K562 (cell line): ENCODE data around the gene PPARD.

Experiments used
- CTCF ChIP-seq, 3 experiments: IDR thresholded peaks in 2 of 3; conservative IDR thresholded peaks in 1 of 3; 2 replicates each; pipeline ENCODE4 v1.5.1; 2011 to 2012; ENCODE audit warnings: low read length in 3 of 3, mild to moderate bottlenecking in 3 of 3, control low read depth in 2 of 3, improper control_type of control experiment in 1 of 3, inconsistent platforms in 1 of 3, low read depth in 1 of 3, mixed read lengths in 1 of 3, moderate library complexity in 1 of 3; ENCODE audit not compliant: insufficient read depth in 2 of 3
- FOSL1 ChIP-seq: fragments of 200-800 bp; sonication (Bioruptor generic); conservative IDR thresholded peaks from 2 replicates; pipeline ENCODE4 v1.6.1; 2016; ENCODE audit warnings: missing genetic modification characterization, missing compliant biosample characterization
- YY1 ChIP-seq, 3 experiments: IDR thresholded peaks; 2 replicates each; pipeline ENCODE4 v1.6.1; 2011; ENCODE audit warnings: low read length in 2 of 3, mild to moderate bottlenecking in 2 of 3, moderate library complexity in 2 of 3, borderline replicate concordance in 1 of 3, control low read depth in 1 of 3, low read depth in 1 of 3; ENCODE audit not compliant: insufficient read depth in 3 of 3, insufficient replicate concordance in 2 of 3, control insufficient read depth in 1 of 3, insufficient read length in 1 of 3; ENCODE audit errors: extremely low read depth in 1 of 3
- ZBTB40 ChIP-seq, 2 experiments: fragments of 450-650 bp in 1 of 2; sonication (generic) in 1 of 2; formaldehyde crosslinking in 1 of 2; IDR thresholded peaks; 2 replicates each; pipeline versions ENCODE4 v1.7.1 to v1.9.0; 2016 to 2022; ENCODE audit warnings: inconsistent platforms in 1 of 2, mild to moderate bottlenecking in 1 of 2, missing genetic modification reagents in 1 of 2
- ZNF407 ChIP-seq: fragments of 450-650 bp; IDR thresholded peaks from 2 replicates; pipeline ENCODE4 v1.6.1; 2016; ENCODE audit warnings: low read depth
- ZNF583 ChIP-seq: fragments of 250-450 bp; sonication (Bioruptor Pico); IDR thresholded peaks from 2 replicates; pipeline ENCODE4 v1.4.0; 2020

- TF ChIP-seq FOSL1 (tag) (no peak), CTCF (IDR thresholded peaks at IDR 0.05 in 2 of 3, conservative IDR thresholded peaks at IDR 0.05 in 1 of 3; ENCODE audit: insufficient read depth in 2 of 3, low read depth in 1 of 3, low read length in 3 of 3) (no peak), YY1 (IDR thresholded peaks at IDR 0.05; ENCODE audit: borderline replicate concordance in 1 of 3, control insufficient read depth in 1 of 3, extremely low read depth in 1 of 3, insufficient read depth in 3 of 3, insufficient read length in 1 of 3, insufficient replicate concordance in 2 of 3, low read depth in 1 of 3, low read length in 2 of 3) (no peak), ZNF583 (CRISPR knock-in tag) (no peak), ZBTB40 (IDR thresholded peaks at IDR 0.05) (no peak), ZBTB40 (CRISPR knock-in tag; IDR thresholded peaks at IDR 0.05) (no peak), ZNF407 (no peak)
Observed at GRCh38 chr6:35474942-35475570, 132.7 kb downstream of the PPARD start.
